HepG2 (cell line): ENCODE measurements around the gene FGF9. TPM values are rescaled to one million over a fixed set of nuclear protein-coding genes. Genes with fewer than 3 reads are reported as not detected.

Experiments
- ATAC-seq: fragments of 200-7000 bp; cut with Tn5 transposase; 3 replicates; pipeline ENCODE4 v1.9.1; 2020; ENCODE audit warnings: mild to moderate bottlenecking, moderate library complexity
- BruUV-seq: library from RNA; stranded (reverse); fragments of 400-500 nt; replicated peaks from 2 replicates; lab custom pipeline; 2021; lab: Mats Ljungman, UMichigan
- CTCF ChIA-PET: fragments of 300-600 bp; formaldehyde crosslinking; extraction: SDS; loops from one replicate; lab custom pipeline; 2021; ENCODE audit warnings: low total read pairs, inconsistent platforms, low intra/inter-chr PET ratio; lab: Yijun Ruan, JAX
- POLR2A ChIA-PET: fragments of 350-600 bp; sonication (Branson Sonifier 250); formaldehyde crosslinking; loops from one replicate; lab custom pipeline; 2020; ENCODE audit warnings: antibody characterized with exemption, inconsistent platforms; lab: Yijun Ruan, JAX
- DNase-seq: peaks from one replicate; pipeline ENCODE4 v3.0.0-alpha.2; 2015; ENCODE audit warnings: low spot score
- FAIRE-seq: peaks from 3 replicates; lab custom pipeline; 2011; peaks lifted over from hg19 to GRCh38; lab: Jason Lieb, UNC
- H2AFZ ChIP-seq: one replicate; pipeline ENCODE4 v1.6.1; 2011; ENCODE audit warnings: low read length, inconsistent platforms
- H3K27ac ChIP-seq: fragments of 300-600 bp; 3 replicates; pipeline ENCODE4 v1.8.0; 2011; ENCODE audit warnings: mixed run types, mild to moderate bottlenecking, mixed read lengths, low read length, inconsistent platforms; ENCODE audit not compliant: insufficient read depth; ENCODE audit errors: extremely low read length
- H3K27me3 ChIP-seq, 2 experiments: fragments of 200-600 bp in 1 of 2; 2 replicates in 1 of 2; 3 replicates in 1 of 2; pipeline versions ENCODE4 v1.6.0 to v1.8.0; 2011; ENCODE audit warnings: low read length in 2 of 2, mild to moderate bottlenecking in 2 of 2, moderate library complexity in 2 of 2, inconsistent platforms in 1 of 2; ENCODE audit not compliant: insufficient read depth in 2 of 2, control insufficient read depth in 1 of 2
- H3K36me3 ChIP-seq, 2 experiments: fragments of 200-600 bp in 1 of 2; replicated peaks in 1 of 2; 2 replicates in 1 of 2; 3 replicates in 1 of 2; pipeline versions ENCODE4 v1.5.1 to v1.8.0; 2011; ENCODE audit warnings: low read length in 2 of 2, inconsistent platforms in 1 of 2; ENCODE audit not compliant: insufficient read depth in 2 of 2, control insufficient read depth in 1 of 2
- H3K4me1 ChIP-seq: 2 replicates; pipeline ENCODE4 v1.5.1; 2012; ENCODE audit warnings: low read length, inconsistent platforms; ENCODE audit not compliant: insufficient read depth
- H3K4me2 ChIP-seq: 2 replicates; pipeline ENCODE4 v1.6.0; 2011; ENCODE audit warnings: low read depth, low read length, inconsistent platforms
- H3K4me3 ChIP-seq, 3 experiments: fragments of 200-600 bp in 1 of 3; sonication (generic), shearing (Covaris generic) in 1 of 3; replicated peaks in 1 of 3; 2 replicates each; pipeline ENCODE4 v1.5.1; 2011 to 2016; ENCODE audit warnings: low read length in 3 of 3, inconsistent platforms in 2 of 3, low read depth in 2 of 3, mild to moderate bottlenecking in 2 of 3, control low read depth in 1 of 3, mixed read lengths in 1 of 3; ENCODE audit not compliant: insufficient read depth in 1 of 3
- H3K79me2 ChIP-seq: one replicate; pipeline ENCODE4 v1.6.1; 2011; ENCODE audit warnings: low read length, inconsistent platforms; ENCODE audit not compliant: insufficient read depth
- H3K9ac ChIP-seq: 2 replicates; pipeline ENCODE4 v1.6.0; 2011; ENCODE audit warnings: mild to moderate bottlenecking, low read depth, low read length, inconsistent platforms; ENCODE audit not compliant: insufficient read depth
- H3K9me3 ChIP-seq: 2 replicates; pipeline ENCODE4 v1.5.1; 2012; ENCODE audit warnings: mild to moderate bottlenecking, low read length
- H4K20me1 ChIP-seq: 2 replicates; pipeline ENCODE4 v1.6.0; 2011; ENCODE audit warnings: inconsistent platforms, mild to moderate bottlenecking, low read length, moderate library complexity; ENCODE audit not compliant: insufficient read depth
- CHD2 ChIP-seq: IDR thresholded peaks from 2 replicates; pipeline ENCODE4 v1.6.1; 2011; ENCODE audit warnings: low read depth, low read length, improper control_type of control experiment
- HMG20B ChIP-seq: conservative IDR thresholded peaks from 2 replicates; pipeline ENCODE4 v1.6.1; 2016; ENCODE audit warnings: missing genetic modification reagents, missing compliant biosample characterization
- MAFF ChIP-seq: IDR thresholded peaks from 2 replicates; pipeline ENCODE4 v1.6.1; 2011; ENCODE audit warnings: low read depth, low read length, improper control_type of control experiment
- MAFK ChIP-seq, 2 experiments: IDR thresholded peaks in 1 of 2; conservative IDR thresholded peaks in 1 of 2; 2 replicates each; pipeline ENCODE4 v1.6.1; 2011; ENCODE audit warnings: improper control_type of control experiment in 2 of 2, low read length in 2 of 2
- MTF1 ChIP-seq: sonication (generic); formaldehyde crosslinking; IDR thresholded peaks from 2 replicates; pipeline ENCODE4 v1.5.0; 2020; ENCODE audit warnings: missing genetic modification reagents
- NR1H2 ChIP-seq: sonication (generic); formaldehyde crosslinking; IDR thresholded peaks from 2 replicates; pipeline ENCODE4 v1.8.1; 2022; ENCODE audit warnings: low read depth, missing genetic modification reagents, borderline replicate concordance
- ONECUT2 ChIP-seq: sonication (generic); formaldehyde crosslinking; IDR thresholded peaks from 2 replicates; pipeline ENCODE4 v1.4.0; 2020; ENCODE audit warnings: missing genetic modification reagents
- PAWR ChIP-seq: sonication (generic); formaldehyde crosslinking; IDR thresholded peaks from 2 replicates; pipeline ENCODE4 v1.4.0; 2020; ENCODE audit warnings: missing genetic modification reagents, mild to moderate bottlenecking, borderline replicate concordance
- PRPF4 ChIP-seq: fragments of 200-400 bp; formaldehyde crosslinking; IDR thresholded peaks from 2 replicates; pipeline ENCODE4 v1.6.1; 2016; ENCODE audit warnings: low read length, low read depth; ENCODE audit not compliant: poor library complexity, severe bottlenecking
- ZBTB7B ChIP-seq: sonication (generic); formaldehyde crosslinking; IDR thresholded peaks from 2 replicates; pipeline ENCODE4 v1.4.0; 2020; ENCODE audit warnings: missing genetic modification reagents
- ZNF343 ChIP-seq: sonication (generic); formaldehyde crosslinking; IDR thresholded peaks from 2 replicates; pipeline ENCODE4 v1.4.0; 2020; ENCODE audit warnings: mild to moderate bottlenecking, missing genetic modification reagents
- ZNF773 ChIP-seq: sonication (generic); formaldehyde crosslinking; IDR thresholded peaks from 2 replicates; pipeline ENCODE4 v1.4.0; 2020; ENCODE audit warnings: missing genetic modification reagents, borderline replicate concordance
- ZNF878 ChIP-seq: sonication (generic); formaldehyde crosslinking; IDR thresholded peaks from 2 replicates; pipeline ENCODE4 v1.8.1; 2023; ENCODE audit warnings: mild to moderate bottlenecking, missing genetic modification reagents, moderate library complexity
- WGBS: methylation state at CpG from one replicate; pipeline ENCODE4 v1.1.6; 2017; ENCODE audit warnings: low lambda C conversion rate; 5-methylcytosine and 5-hydroxymethylcytosine counted together
- in situ Hi-C: cut with HindIII; loops from 2 replicates; pipeline ENCODE4 v1.10.0; 2017; ENCODE audit warnings: low pct_unique_long_range_greater_than_20kb; ENCODE audit not compliant: extremely low pct_ligation_motif_present
- intact Hi-C: fragments of 100-400 bp; cut with micrococcal nuclease; formaldehyde crosslinking; loops from one replicate; pipeline ENCODE4 v1.10.0; 2022; ENCODE audit not compliant: unreplicated experiment
- polyA plus RNA-seq, 8 experiments: library from polyadenylated mRNA; depleted of rRNA in 3 of 8; stranded (reverse) in 7 of 8; unstranded in 1 of 8; fragments of >200 nt; fragmentation: Illumina TruSeq in 4 of 8; extraction: Trizol in 4 of 8; gene quantifications; 2 replicates each; pipeline versions ENCODE4 v1.2.1 to v1.2.3, GENCODE V29; 2011 to 2016; ENCODE audit warnings: low read depth in 4 of 8, missing spikeins in 1 of 8, mixed read lengths in 1 of 8; ENCODE audit not compliant: insufficient read depth in 1 of 8
- total RNA-seq, 5 experiments: library from RNA; depleted of rRNA; stranded (reverse); fragments of >200 nt; fragmentation: Illumina TruSeq; extraction: Trizol; gene quantifications; 2 replicates each; pipeline ENCODE4 v1.2.3, GENCODE V29; 2016; ENCODE audit warnings: low read depth in 1 of 5
- TF ChIP-seq, protein P1 (sequence below): sonication (generic); formaldehyde crosslinking; IDR thresholded peaks from 2 replicates; pipeline ENCODE4 v1.4.0; 2020; ENCODE audit warnings: missing genetic modification reagents
- TF ChIP-seq, protein P2 (sequence below): sonication (generic); formaldehyde crosslinking; conservative IDR thresholded peaks from 2 replicates; pipeline ENCODE4 v1.4.0; 2020; ENCODE audit warnings: missing genetic modification reagents

FGF9 gene
- total and polyA plus RNA-seq, 2 of the 13 experiments (the other 11 are each of a cell fraction or from before 2014, with no cell fraction given) = not detected

DNA sequence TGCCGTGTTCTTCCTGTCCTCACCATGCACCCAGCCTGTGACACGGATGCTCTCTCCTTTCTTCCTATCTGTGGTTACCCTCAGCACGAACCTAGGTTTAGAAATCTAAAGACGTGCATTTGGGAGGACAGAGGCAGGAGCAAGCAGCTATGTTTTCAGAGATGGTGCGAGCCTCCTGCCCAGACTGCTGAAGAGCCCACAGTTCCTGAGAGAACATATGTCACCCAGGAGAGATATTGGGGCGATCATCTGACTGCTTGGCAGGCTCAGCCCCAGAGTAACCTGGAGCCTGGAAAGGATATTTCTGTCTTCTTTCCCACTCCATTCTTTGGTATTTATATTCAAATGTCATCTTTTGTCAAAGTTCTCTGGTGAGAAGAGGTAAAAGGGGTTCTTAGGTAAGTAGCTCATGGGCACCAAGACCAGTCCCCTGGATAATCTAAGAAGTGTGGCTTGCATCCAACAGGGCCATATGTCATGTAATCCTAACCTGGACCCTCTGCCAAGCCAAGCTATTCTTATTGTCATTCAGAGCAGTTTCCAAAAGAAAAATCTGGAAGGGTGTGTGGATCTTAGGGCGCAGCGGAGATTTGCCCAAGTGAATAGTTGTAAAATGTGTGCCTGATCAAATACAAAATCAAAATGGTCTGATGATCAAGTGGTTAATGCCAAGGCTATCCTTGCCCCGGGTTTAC is 59.5 kb downstream of the FGF9 start:
- POLR2A ChIA-PET = no interaction called here
- Histone ChIP-seq H3K36me3 (no peaks in the 10 kb centered on the region), H3K27me3 (no peaks in the 10 kb centered on the region; a peak in 1 of 5 replicates), H3K4me3 (no peak overlapping the region), H3K4me2 (no peak overlapping the region), H2AFZ (no peak overlapping the region), H3K4me1 (peaks cover 6% of the 10 kb centered on the region; the same call in 1 of the 2 replicates), H3K9ac (no peak overlapping the region), H4K20me1 (no peaks in the 10 kb centered on the region), H3K79me2 (no peaks in the 10 kb centered on the region), H3K27ac (no peak overlapping the region), H3K9me3 (peaks cover 6% of the 10 kb centered on the region; the same call in 1 of the 2 replicates)
- no TSS peak for BruUV-seq
- no peak for FAIRE-seq
- intact Hi-C loops = no loop called here
- DNase-seq = no peak
- TF ChIP-seq ZNF343 (CRISPR knock-in tag) (no peak), PRPF4 (no peak), ONECUT2 (CRISPR knock-in tag) (no peak)
- in situ Hi-C loops = no loop called here
- CTCF ChIA-PET = no interaction called here
- 24% methylated on average over 9 of the region's 9 CpGs for WGBS
- no peak for ATAC-seq

DNA sequence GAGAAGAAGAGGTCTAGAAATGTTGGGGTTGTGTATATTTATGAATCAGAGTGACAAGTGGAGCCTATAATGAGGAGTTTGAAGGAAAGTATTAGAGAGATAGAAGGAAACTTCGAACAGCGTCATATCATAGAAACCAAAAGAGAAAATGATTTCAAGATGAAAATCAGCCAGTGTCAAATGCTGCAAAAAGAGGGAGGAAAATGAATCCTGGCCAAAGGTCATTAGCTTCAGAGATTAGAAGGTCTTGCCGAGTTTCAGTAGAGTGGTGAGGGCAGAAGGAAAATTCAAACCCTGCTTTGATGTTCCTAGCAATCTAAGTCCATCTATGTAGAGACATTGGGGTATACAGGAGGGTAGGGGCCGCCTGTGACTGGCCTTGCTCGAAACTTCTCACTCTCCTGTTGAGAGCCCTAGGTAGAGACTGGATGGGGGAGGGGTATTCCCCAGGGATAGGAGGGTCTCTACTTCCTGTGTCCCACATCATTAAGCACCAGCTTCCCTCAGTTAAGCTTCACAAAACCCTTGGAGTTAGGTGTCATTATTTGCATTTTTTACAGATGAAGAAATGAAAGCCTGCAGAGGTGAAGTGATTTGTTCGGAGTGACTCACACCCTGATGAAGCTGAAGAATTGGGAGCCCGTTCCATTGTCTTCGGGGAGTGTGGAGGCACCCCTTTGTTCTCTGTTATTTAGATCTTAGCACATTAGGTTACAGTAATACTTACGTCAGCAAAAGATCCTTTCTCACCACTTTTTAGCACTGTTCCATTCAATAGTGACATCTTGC is 62.8 kb downstream of the FGF9 start:
- FAIRE-seq (no peak), ATAC-seq (no peak), DNase-seq (no peak)
- no peaks in the 10 kb centered on the region for H3K36me3 ChIP-seq
- no peak overlapping the region for H3K4me3 ChIP-seq
- H3K4me1 ChIP-seq = peaks cover 6% of the 10 kb centered on the region; the same call in 1 of the 2 replicates
- in situ Hi-C loops = no loop called here
- H3K27me3 ChIP-seq = peaks cover 0 to 5% of the 10 kb centered on the region in 2 experiments; a peak in 3 of 5 replicates
- TF ChIP-seq HMG20B (CRISPR knock-in tag) (no peak), MTF1 (CRISPR knock-in tag) (no peak), PAWR (CRISPR knock-in tag) (no peak), MAFF (peak; percentile 51; the same call in 1 of the 2 replicates), ZNF773 (CRISPR knock-in tag) (no peak), NR1H2 (CRISPR knock-in tag) (no peak), CHD2 (no peak), MAFK (conservative IDR thresholded peaks at IDR 0.05 in 1 of 2, IDR thresholded peaks at IDR 0.05 in 1 of 2; ENCODE audit: low read length in 2 of 2) (peak in 1 of 2 experiments; percentile 81; a peak in 3 of 4 replicates), ZBTB7B (CRISPR knock-in tag) (no peak), ZNF878 (no peak)
- TF ChIP-seq, protein P1, sequence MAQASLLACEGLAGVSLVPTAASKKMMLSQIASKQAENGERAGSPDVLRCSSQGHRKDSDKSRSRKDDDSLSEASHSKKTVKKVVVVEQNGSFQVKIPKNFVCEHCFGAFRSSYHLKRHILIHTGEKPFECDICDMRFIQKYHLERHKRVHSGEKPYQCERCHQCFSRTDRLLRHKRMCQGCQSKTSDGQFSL (CRISPR knock-in tag) = no peak
- TF ChIP-seq, protein P2, sequence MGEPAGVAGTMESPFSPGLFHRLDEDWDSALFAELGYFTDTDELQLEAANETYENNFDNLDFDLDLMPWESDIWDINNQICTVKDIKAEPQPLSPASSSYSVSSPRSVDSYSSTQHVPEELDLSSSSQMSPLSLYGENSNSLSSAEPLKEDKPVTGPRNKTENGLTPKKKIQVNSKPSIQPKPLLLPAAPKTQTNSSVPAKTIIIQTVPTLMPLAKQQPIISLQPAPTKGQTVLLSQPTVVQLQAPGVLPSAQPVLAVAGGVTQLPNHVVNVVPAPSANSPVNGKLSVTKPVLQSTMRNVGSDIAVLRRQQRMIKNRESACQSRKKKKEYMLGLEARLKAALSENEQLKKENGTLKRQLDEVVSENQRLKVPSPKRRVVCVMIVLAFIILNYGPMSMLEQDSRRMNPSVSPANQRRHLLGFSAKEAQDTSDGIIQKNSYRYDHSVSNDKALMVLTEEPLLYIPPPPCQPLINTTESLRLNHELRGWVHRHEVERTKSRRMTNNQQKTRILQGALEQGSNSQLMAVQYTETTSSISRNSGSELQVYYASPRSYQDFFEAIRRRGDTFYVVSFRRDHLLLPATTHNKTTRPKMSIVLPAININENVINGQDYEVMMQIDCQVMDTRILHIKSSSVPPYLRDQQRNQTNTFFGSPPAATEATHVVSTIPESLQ (CRISPR knock-in tag) = no peak
- H3K9me3 ChIP-seq = no peaks in the 10 kb centered on the region
- intact Hi-C loops = no loop called here
- no peak overlapping the region for H3K9ac ChIP-seq
- 56% methylated on average over 9 of the region's 9 CpGs for WGBS
- no peaks in the 10 kb centered on the region for H3K79me2 ChIP-seq
- no peaks in the 10 kb centered on the region for H4K20me1 ChIP-seq
- no peak overlapping the region for H2AFZ ChIP-seq
- no peak overlapping the region for H3K4me2 ChIP-seq
- ChIA-PET CTCF (no interaction called here), POLR2A (no interaction called here)
- no TSS peak for BruUV-seq
- no peak overlapping the region for H3K27ac ChIP-seq
